ENCODE results near the gene ARHGEF38.
"Not testable (repeated sequence)": the region's sequence is repeated elsewhere in the genome, so short reads cannot be mapped to it uniquely, and the experiment has no call there.

The ARHGEF38 gene

GRCh38 chr4:105607876-105608275 is 55.5 kb downstream of the ARHGEF38 start:
- no peak for DNase-seq (ENCODE audit: low read depth in 2 of 3, low spot score in 2 of 3)

GRCh38 chr4:105609819-105610218 is 57.4 kb downstream of the ARHGEF38 start:
- DNase-seq (ENCODE audit: low read depth in 2 of 3, low spot score in 2 of 3) = not testable (repeated sequence)

GRCh38 chr4:105613306-105613705 is 60.9 kb downstream of the ARHGEF38 start:
- no peak for DNase-seq (ENCODE audit: low read depth in 2 of 3, low spot score in 2 of 3)

DNA sequence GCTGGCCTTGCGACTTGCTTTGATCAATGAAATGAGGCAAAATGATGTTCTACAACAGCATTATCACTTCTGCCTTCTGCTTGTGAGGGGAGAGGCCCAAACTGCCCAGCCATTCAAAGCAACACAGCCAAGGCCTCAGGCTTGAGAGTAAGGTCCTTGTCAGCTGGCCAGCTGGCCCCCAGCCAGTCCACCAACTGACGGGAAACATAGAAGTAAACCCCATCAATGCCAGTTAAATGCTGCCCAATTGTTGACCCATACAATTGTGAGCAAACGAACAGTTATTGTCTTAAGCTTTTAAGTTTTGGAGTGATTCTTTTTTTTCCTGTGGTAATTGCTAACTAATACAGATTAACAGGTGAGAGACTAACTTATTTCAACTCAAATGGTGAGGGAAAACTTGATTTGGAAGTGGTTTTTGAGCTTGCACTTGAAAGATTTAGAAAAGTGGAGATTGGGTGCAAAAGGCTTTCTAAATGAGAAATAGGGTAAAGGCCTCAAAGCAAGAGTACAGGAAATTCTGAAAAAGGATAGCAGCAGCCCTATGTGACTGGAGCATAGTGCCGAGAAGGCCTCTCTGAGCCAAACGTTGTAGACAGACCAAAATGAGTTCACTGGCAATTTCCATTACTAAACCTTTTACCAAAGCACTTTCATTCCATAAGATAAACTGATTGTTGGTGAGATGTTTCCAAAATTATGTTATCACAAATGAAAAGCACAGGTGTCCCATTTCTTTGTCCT is 66.9 kb downstream of the ARHGEF38 start:
- DNase-seq (ENCODE audit: low read depth in 2 of 3, low spot score in 2 of 3) = no peak

DNA sequence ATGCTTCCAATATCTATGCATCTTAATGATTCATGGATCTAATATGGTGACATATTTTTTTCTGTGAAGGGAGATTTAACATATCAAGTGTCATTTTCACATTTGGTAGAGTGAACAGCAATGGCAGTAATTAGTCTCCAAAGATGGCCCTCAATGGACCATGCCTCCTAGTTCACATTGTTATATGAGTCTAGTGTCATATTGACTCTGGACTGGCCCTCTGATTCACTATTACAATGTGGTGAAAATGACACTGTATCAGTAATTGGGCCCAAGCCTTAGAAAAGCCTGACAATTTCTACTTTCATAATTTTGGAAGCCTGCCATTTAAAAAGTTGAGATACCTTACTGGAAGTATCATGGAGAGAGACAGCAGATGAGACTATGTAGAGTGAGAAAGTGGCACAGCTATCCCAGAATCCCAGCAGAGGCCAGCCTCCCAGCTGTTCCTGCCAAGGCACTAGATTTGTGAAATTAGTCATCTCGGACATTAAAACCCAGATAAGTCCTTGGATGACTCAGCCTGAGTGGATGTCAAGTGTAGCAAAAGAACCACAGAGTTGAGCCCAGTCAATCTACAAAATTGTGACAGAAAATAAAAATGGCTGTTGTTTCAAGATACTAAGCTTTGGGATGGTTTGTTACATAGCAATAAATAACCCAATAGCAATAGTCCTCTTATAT is 68.4 kb downstream of the ARHGEF38 start:
- no peak for DNase-seq (ENCODE audit: low read depth in 2 of 3, low spot score in 2 of 3)

DNA sequence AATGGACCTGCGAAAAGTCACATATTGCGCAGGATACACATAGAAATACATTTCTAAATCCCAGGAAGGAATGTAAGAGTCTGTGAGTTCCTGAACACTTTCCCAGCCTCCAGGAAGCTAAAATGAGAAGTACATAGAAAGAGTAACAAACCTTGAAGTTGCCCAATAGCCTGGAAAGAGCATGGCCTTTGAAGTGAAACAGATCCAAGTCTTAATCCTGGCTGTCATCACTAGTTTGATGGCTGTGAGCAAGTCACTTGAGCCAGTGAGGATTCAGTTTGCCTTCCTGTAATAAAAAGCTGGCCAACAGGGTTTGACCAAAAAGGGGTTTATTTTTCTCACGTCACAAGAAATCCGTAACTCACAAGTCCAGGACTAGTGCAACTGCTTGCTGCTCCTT is 69.8 kb downstream of the ARHGEF38 start:
- no peak for DNase-seq (ENCODE audit: low read depth in 2 of 3, low spot score in 2 of 3)

GRCh38 chr4:105623099-105623498 is 70.7 kb downstream of the ARHGEF38 start:
- DNase-seq (ENCODE audit: low read depth in 2 of 3, low spot score in 2 of 3) = no peak

DNA sequence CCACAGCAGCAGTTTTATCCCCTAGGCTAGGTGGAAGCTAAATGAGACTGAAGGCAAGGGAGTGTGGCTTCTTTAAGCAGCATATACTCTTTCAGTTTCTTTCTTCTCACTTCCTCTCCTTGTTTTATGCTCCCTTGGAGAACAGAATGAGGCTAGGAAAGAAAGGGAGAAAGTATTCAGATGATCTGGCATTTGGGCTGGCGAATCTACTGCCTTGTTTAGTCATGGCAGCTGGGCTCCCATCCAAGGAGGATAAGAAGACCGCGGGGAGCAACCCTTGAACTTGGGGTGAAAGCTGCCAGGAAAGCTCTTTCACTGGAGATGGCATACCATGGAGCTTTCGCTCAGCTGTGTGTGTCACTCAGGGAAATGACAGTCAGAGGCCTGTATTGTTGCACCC is 72.1 kb downstream of the ARHGEF38 start:
- DNase-seq (ENCODE audit: low read depth in 2 of 3, low spot score in 2 of 3) = no peak

DNA sequence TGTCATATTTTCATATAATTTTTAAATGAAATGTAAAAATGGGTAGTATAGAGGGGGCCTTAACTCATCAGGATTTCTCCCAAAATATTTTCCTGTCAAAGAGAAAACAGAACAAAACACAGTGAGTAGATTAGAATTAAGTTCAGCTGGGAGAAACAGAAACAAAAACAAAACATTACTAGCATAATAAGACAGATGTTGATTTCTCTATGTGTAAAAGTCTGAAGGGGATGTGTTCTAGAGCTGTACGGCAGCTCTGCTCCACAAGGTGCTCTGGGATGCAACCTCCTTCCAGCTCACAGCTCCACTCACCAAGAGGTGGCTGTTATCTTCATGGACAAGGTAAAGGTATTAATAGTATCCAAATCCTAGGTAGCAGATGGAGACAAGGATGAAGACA is 72.8 kb downstream of the ARHGEF38 start:
- DNase-seq (ENCODE audit: low read depth in 2 of 3, low spot score in 2 of 3) = no peak

DNA sequence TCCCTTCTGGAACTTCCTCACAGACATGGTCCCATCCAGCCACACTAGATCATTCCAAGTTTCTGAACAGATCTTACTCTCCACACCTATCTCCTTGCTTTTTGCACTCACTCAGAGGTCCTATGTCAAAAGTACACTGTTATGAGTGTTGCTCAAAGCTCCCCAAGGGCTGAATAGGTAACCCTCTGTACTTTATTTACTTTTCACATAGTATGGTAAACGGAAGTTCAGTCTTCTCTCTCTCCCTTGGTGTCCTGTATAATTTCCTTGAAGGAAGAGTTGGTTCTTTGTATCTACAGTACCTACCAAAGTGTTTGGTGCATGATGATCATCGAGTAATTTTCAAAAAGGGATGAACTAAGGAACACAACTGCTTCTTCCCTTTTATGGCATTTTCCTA is 74.4 kb downstream of the ARHGEF38 start:
- DNase-seq (ENCODE audit: low read depth in 2 of 3, low spot score in 2 of 3) = no peak

- no peak for DNase-seq (ENCODE audit: low read depth in 2 of 3, low spot score in 2 of 3)
Measured at GRCh38 chr4:105627620-105628019, 75.2 kb downstream of the ARHGEF38 start.

DNA sequence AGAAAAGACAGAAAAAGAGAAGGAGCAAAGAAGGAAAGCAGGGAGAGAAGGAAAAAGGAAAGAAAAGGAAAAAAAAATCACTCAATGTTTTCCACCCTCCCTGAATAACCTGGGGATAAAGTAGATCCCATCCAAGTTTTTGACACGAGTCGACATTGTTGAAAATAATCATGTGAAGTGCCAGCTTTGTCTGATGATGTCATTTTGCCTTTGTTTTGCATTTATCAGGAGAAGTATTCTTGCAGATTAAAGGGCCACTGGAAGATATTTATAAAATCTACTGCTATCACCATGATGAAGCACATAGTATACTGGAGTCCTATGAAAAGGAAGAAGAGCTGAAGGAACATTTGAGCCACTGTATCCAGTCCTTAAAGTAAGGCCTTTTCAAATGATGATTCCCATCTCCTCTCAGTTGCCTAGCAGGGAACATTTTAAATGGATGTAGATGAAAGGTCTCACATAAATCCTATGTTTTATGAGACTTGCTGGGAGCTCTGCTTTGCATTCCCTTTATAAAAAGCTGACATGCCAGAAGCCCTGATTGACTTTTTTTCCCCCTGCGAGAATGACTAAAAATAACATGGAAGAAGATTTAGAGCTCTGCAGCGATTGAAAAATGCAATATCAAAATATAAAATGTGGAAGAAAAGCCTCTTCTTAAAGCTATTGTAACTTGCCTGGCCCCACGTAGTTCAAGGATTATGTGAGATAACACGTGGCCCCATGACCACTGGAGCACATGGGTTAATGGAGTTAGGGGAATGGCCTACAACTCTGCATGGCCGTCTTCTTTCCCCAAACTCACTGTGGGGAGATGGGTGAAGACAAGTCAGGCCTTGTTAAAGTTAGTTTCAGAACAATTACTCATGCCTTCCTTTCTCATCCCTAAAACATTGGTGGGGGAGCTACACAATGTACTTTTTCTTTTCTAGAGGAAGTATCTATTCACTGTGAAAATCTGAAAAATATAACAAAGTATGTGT is 78.5 kb downstream of the ARHGEF38 start:
- no peak for DNase-seq (ENCODE audit: low read depth in 2 of 3, low spot score in 2 of 3)

GRCh38 chr4:105631818-105632400 is 79.5 kb downstream of the ARHGEF38 start:
- DNase-seq (ENCODE audit: low read depth in 2 of 3, low spot score in 2 of 3) = no peak

- no peak for DNase-seq (ENCODE audit: low read depth in 2 of 3, low spot score in 2 of 3)
Measured at GRCh38 chr4:105632599-105632998, 80.2 kb downstream of the ARHGEF38 start.

GRCh38 chr4:105633241-105633640 is 80.8 kb downstream of the ARHGEF38 start:
- no peak for DNase-seq (ENCODE audit: low read depth in 2 of 3, low spot score in 2 of 3)

- no peak for DNase-seq (ENCODE audit: low read depth in 2 of 3, low spot score in 2 of 3)
Measured at GRCh38 chr4:105634402-105635080, 82.1 kb downstream of the ARHGEF38 start.

DNA sequence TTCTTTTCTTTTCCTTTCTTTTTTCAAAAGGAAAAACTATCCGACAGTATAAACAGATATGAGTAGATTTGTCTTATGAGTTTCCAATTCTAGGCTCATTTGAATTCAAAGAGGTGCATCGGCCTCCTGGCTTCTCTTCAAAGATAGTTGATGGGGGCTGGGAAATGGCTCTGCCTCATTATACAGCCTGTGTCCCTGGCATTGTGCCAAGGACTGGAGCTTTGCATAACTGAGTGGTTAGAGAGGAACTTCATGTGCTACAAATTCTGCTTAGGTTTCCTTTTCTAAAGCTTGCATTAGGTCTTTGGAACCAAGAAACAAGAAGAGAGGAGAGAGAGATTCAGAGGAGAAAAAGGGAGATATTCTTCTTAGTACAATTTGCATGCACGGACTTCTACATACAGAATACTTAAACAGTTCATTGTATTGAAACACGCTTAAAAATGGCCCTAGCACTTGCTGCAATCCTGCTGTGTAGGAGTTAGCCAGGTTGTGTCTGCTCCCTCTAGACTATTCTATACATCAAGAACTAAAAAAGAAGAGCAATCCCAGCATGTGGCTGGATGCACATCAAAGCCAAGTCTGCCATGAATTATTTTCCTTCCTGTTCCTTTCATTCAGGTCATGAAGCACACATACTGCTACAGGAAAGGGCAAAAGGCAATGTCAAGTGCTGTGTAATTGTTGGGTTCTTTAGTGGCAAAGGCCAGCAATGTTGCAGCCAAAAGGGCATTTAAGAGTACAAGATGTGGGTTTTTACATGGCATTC is 85.2 kb downstream of the ARHGEF38 start:
- no peak for DNase-seq (ENCODE audit: low read depth in 2 of 3, low spot score in 2 of 3)

GRCh38 chr4:105641845-105642244 is 89.4 kb downstream of the ARHGEF38 start:
- no peak for DNase-seq (ENCODE audit: low read depth in 2 of 3, low spot score in 2 of 3)

DNA sequence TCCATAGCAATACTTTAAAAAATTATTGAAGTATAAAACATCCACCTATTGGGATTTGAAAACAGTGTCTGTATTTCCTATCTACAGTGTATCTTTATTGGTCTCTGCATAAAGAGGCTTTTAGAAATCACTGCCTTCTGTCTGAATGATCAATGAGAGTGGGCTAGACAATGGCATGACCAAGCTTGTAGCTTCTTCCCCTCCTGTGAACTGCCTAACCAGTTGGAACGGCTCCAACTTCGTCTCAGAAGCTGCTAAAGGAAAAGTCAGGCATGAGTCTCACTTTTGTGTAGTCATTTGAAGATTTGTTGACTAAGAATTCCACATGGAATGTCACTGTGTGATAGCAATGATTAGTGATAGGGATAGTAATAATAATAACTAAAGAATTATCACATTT is 91.8 kb downstream of the ARHGEF38 start:
- DNase-seq (ENCODE audit: low read depth in 2 of 3, low spot score in 2 of 3) = no peak

- DNase-seq (ENCODE audit: low read depth in 2 of 3, low spot score in 2 of 3) = no peak
Measured at GRCh38 chr4:105645440-105645839, 93.0 kb downstream of the ARHGEF38 start.
